ENCODE data around the gene TMEM163.
"Not testable (repeated sequence)": the region's sequence is repeated elsewhere in the genome, so short reads cannot be mapped to it uniquely, and the experiment has no call there.

The TMEM163 gene

DNA sequence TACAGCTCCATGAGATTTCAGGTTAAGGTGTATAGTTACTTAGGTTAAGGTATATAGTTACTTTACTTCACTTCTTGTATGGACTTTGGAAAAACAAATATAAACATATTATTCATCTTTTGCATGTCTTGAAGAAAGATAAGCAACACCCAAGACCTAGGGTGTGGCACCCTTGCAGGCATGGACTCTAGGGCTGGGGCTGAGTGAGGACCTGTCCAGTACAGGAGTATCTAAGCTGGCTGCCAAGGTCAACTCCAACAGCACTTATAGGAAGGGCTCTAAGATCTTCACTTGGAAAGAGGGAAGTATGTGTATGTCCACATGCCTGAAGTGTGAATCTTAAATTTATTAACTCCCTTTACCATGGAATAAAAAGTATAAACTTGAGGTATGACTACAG lies 7.1 kb upstream of the TMEM163 start:
- no peak for DNase-seq (ENCODE audit: low read depth, low spot score)
- in situ Hi-C loops (cut with HindIII; ENCODE audit: low sequenced_read_pairs), result no loop called here
- H3K4me3 ChIP-seq (ENCODE audit: low read depth, low read length), result no peak overlapping the region
- TF ChIP-seq, protein P1, sequence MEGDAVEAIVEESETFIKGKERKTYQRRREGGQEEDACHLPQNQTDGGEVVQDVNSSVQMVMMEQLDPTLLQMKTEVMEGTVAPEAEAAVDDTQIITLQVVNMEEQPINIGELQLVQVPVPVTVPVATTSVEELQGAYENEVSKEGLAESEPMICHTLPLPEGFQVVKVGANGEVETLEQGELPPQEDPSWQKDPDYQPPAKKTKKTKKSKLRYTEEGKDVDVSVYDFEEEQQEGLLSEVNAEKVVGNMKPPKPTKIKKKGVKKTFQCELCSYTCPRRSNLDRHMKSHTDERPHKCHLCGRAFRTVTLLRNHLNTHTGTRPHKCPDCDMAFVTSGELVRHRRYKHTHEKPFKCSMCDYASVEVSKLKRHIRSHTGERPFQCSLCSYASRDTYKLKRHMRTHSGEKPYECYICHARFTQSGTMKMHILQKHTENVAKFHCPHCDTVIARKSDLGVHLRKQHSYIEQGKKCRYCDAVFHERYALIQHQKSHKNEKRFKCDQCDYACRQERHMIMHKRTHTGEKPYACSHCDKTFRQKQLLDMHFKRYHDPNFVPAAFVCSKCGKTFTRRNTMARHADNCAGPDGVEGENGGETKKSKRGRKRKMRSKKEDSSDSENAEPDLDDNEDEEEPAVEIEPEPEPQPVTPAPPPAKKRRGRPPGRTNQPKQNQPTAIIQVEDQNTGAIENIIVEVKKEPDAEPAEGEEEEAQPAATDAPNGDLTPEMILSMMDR (IDR thresholded peaks at IDR 0.05; ENCODE audit: low read depth, low read length), result no peak

DNA sequence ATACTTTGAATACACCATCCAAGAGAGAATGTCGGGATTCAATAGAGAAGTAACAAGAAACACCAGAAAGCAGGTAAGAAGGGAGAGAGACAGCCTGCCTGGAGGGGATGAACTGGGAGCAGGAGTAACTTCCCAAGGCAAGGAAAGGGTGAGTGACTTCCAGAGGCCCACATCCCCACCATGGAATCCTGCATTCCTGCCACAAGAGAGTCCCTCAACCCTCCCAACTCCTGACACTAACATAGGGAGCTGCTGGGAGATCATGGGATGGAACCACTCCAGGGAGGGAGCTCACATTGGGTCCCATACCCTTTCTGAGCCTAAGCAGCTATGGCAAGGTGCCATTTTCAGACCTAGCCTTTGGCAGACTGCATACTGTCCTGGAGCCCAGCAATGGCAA lies 5.5 kb upstream of the TMEM163 start:
- in situ Hi-C loops (cut with HindIII; ENCODE audit: low sequenced_read_pairs), result no loop called here
- TF ChIP-seq, protein P1 (IDR thresholded peaks at IDR 0.05; ENCODE audit: low read depth, low read length), result no peak
- H3K4me3 ChIP-seq (ENCODE audit: low read depth, low read length), result no peak overlapping the region
- DNase-seq (ENCODE audit: low read depth, low spot score), result no peak

DNA sequence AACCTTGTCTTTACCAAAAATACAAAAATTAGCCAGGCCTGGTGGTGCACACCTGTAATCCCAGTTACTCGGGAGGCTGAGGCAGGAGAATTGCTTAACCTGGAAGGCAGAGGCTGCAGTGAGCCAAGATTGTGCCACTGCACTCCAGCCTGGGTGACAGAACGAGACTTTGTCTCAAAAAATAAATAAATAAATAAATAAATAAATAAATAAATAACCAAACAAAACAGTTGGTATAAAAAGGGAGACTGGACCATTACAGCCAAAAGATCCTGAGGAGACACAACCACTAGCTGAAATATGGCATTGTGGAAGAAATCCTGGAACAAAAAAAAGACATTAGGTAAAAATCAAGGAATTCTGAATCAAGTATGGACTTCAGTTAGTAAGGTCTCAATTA lies 4.9 kb upstream of the TMEM163 start:
- in situ Hi-C loops (cut with HindIII; ENCODE audit: low sequenced_read_pairs); H3K4me3 ChIP-seq (ENCODE audit: low read depth, low read length); DNase-seq (ENCODE audit: low read depth, low spot score): not testable (repeated sequence)

DNA sequence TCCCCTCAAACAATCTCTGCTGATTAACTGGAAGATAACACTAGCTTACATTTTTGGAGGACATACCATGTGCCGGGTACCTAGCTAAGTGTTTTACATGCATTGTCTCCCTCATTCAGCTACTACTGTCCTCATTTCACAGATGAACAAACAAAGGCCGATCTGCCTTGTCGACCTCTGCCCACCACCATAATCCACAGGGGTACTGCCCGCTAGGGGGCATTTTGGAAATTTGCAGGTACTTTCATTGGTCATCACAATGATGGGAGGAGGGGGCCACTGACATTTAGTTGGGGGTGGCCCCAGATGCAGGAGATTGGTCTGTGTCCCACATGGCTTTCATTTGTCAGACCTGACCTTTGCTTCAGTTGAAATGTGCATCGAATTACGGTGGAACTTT lies 3.9 kb upstream of the TMEM163 start:
- DNase-seq (ENCODE audit: low read depth, low spot score), result no peak
- TF ChIP-seq, protein P1 (IDR thresholded peaks at IDR 0.05; ENCODE audit: low read depth, low read length), result peak; percentile 25
- H3K4me3 ChIP-seq (ENCODE audit: low read depth, low read length), result no peak overlapping the region
- in situ Hi-C loops (cut with HindIII; ENCODE audit: low sequenced_read_pairs), result no loop called here

DNA sequence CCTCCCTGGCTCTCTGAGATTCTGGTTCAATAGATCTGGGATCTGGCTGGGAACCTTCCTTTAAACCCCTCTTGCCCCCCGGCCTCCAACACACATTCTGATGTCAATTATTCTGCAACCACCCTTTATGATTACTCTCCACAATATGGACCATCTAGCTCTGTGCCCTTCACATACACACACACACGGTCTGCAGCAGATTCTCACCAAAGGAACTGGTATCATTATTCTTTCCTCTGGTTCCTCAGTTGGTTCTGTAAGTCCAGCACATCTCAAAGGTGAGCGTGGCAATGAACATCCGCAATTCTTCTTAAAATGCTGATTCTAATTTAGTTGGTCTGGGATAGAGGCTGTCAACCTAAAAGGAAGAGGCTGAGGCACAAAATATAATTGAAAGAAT lies 2.8 kb upstream of the TMEM163 start:
- DNase-seq (ENCODE audit: low read depth, low spot score), result no peak
- TF ChIP-seq, protein P1 (IDR thresholded peaks at IDR 0.05; ENCODE audit: low read depth, low read length), result no peak
- H3K4me3 ChIP-seq (ENCODE audit: low read depth, low read length), result no peak overlapping the region
- in situ Hi-C loops (cut with HindIII; ENCODE audit: low sequenced_read_pairs), result no loop called here

DNA sequence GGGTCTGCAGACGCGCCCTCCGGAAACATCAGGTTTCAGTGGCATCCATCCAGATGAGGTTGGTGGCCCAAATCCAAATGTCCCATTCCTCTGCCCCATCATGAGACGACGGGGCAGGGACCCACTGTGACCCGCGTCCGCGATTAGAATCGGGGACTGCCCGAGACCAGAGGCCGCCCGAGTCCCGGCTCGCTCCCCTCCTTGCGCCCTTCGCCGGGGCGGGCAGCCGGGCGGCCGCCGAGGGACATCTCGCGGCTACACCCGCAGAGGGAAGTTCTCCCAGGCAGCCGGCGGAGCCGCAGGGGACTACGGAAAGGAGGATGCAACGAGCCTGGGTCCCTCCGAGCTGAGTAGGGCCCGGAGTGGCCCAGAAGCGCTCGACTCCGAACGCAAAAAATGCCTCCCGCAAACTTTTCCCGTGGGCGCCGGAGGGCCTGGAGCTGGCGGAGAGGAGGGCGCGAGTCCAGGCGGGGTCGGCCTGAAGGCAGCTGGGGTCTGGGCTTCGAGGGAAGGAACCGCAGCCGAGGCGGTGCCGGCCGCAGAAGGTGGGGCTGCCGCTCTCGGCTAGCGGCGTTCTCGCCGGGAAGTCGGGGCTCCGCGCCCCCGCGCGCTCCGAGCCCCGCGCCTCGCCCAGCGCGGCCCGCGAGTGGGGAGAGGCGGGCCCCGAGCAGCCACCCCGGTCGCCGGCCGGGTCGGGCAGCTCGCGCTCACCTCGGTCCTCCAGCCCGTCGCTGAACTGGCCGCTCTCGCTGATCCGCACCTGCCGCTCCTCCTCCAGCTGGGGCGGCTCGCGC lies 580 bp downstream of the TMEM163 start:
- DNase-seq (ENCODE audit: low read depth, low spot score), result no peak
- TF ChIP-seq, protein P1 (IDR thresholded peaks at IDR 0.05; ENCODE audit: low read depth, low read length), result no peak

DNA sequence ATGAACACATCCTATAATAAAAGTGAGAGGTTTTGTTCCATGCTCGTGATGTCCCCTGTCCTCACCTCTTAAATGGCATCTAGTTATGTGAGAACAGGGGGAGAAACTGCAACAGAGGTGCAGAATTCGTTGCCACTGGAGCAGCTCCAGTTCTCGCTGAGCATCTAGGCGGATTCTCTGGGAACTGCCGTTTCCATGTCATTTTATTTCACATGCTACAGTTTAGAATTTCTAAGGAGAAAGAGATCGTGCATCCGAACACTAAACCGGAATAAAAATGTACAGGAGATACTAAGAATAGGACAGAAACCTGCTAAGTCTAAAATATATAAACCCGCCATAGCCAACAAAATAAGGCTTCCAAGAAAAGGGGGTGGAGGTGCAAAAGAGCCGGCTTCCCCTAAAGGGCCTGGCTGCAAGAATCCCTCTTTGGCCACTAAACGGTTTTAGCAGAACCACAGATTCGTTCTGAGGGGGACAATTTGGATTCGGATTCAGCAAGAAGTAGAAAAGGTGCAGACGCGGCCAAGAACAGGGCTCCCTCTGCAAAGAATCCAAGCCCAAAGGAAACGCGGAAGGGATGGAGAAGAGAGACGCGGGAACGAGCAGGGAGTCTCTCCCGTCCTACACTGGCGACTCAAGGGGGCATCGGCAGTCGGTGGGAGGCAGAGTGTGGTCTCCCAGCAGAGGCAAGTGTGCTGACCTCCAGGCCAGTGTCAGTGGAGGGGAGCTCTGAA lies 1.3 kb downstream of the TMEM163 start:
- TF ChIP-seq, protein P1 (IDR thresholded peaks at IDR 0.05; ENCODE audit: low read depth, low read length), result no peak
- H3K4me3 ChIP-seq (ENCODE audit: low read depth, low read length), result no peak overlapping the region
- in situ Hi-C loops (cut with HindIII; ENCODE audit: low sequenced_read_pairs), result no loop called here
- DNase-seq (ENCODE audit: low read depth, low spot score), result no peak

More for the DNA sequence above, 580 bp downstream of the TMEM163 start:
- in situ Hi-C loops (cut with HindIII; ENCODE audit: low sequenced_read_pairs), result no loop called here
- peak overlapping the region; percentile 5 for H3K4me3 ChIP-seq (ENCODE audit: low read depth, low read length)
